ENCODE data around the gene MAGED1.
A peak's percentile ranks its signal among the peaks of the same experiment; 100 is the strongest.

MAGED1 gene, protein sequence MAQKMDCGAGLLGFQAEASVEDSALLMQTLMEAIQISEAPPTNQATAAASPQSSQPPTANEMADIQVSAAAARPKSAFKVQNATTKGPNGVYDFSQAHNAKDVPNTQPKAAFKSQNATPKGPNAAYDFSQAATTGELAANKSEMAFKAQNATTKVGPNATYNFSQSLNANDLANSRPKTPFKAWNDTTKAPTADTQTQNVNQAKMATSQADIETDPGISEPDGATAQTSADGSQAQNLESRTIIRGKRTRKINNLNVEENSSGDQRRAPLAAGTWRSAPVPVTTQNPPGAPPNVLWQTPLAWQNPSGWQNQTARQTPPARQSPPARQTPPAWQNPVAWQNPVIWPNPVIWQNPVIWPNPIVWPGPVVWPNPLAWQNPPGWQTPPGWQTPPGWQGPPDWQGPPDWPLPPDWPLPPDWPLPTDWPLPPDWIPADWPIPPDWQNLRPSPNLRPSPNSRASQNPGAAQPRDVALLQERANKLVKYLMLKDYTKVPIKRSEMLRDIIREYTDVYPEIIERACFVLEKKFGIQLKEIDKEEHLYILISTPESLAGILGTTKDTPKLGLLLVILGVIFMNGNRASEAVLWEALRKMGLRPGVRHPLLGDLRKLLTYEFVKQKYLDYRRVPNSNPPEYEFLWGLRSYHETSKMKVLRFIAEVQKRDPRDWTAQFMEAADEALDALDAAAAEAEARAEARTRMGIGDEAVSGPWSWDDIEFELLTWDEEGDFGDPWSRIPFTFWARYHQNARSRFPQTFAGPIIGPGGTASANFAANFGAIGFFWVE

GRCh38 chrX:51892921-51893745 is at the start of gene MAGED1:
Gene MAGED1, plus strand, starts transcription at chrX:51893623. Its CDS starts 682 bp downstream, at chrX:51894305.
- DNase-seq (ENCODE audit: low read depth): peak; percentile 53

DNA sequence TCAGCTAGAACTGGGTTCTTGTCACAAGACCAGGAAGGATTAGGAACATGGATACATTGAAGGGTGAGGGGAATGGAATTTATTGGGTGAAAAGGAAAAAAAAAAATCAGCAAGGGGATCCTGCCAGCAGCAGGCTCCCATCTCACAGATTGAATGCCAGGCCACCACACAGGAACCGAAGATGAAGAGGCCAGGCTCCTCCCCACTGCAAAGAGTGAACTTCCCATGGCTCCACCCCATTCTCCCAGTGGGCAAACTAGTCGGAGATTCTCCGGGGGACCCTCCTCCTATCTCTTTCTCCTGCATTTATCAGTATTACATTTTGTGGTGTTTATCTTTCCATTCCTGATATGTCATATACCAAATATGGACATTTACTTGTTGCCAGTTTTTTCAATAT is 46.0 kb upstream of the MAGED1 start:
- DNase-seq (ENCODE audit: low read depth): no peak

DNA sequence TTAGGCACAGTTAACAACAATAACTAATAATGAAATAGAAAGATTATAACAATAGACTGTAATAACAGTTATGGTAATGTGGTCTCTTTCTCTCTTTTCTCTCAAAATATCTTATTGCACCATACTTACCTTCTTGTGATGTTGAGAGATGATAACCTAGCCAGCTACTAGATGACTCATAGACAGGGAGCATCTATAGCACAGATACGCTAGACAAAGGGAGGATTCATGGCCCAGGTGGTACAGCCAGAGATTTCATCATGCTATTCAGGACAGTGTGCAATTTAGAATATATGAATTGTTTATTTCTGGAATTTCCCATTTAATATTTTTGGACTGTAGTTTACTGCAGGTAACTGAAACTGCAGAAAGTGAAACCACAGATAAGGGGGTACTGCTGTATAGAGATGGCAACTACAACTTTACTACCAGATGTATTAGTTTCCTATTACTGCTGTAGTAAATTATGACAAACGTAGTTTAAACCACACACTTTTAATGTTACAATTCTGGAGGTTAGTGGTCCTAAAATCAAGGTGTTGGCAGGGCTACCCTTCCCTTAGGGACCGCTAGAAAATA is 41.8 kb upstream of the MAGED1 start:
- no peak for DNase-seq (ENCODE audit: low read depth)

GRCh38 chrX:51852096-51852495 is 41.3 kb upstream of the MAGED1 start:
- no peak for DNase-seq (ENCODE audit: low read depth)

GRCh38 chrX:51852621-51853020 is 40.8 kb upstream of the MAGED1 start:
- no peak for DNase-seq (ENCODE audit: low read depth)

GRCh38 chrX:51853251-51853650 is 40.2 kb upstream of the MAGED1 start:
- no peak for DNase-seq (ENCODE audit: low read depth)

DNA sequence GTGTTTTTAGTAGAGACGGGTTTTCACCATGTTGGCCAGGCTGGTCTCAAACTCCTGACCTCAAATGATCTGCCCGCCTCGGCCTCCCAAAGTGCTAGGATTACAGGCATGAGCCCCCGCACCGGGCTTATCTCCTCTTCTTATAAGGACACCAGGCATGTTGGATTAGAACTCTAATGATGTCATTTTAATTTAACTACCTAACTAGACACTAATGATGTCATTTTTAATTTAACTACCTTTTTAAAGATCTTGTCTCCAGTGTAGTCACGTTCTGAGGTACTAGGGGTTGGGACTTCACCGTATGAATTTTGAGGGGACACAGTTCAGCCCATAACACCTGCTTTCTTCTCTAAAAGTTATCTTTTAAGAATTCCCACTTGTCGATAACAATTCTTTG is 37.7 kb upstream of the MAGED1 start:
- DNase-seq (ENCODE audit: low read depth): no peak

- DNase-seq (ENCODE audit: low read depth): no peak
Observed at GRCh38 chrX:51857159-51857733, 36.2 kb upstream of the MAGED1 start.

GRCh38 chrX:51860679-51861078 is 32.7 kb upstream of the MAGED1 start:
- no peak for DNase-seq (ENCODE audit: low read depth)

DNA sequence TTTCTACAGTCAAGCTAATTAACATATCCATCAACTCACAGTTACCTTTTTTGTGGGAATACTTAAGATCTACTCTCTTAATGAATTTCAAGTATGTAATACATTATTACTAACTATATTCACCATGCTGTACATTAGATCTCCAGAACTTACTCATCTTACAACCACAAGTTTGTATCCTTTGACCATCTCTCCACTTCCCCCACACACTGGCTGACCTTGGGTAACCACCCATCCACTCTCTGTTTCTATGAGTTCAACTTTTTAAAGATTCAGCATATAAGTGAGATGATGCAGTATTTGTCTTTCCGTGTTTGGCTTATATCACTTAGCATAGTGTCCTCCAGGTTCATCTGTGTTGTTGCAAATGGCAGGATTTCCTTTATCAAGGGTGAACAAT is 30.5 kb upstream of the MAGED1 start:
- DNase-seq (ENCODE audit: low read depth): no peak

DNA sequence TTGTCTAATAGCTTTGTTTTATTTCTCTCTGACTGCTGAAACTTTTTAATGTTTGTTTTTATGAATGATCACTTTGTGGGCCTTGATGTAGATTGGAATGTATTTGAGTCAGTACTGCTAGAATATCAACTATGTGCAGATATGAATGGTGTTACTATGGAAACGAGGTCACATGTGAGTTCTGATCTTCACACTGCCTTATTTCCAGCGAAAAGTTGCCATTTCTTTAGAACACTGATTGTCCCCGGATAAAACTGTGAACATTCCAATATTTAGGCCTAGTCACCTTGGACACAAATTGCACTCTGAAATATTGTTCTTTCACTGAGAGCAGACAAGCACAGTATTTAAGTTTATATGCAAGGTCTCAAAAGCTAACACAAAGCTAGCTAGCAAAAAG is 27.2 kb upstream of the MAGED1 start:
- no peak for DNase-seq (ENCODE audit: low read depth)

DNA sequence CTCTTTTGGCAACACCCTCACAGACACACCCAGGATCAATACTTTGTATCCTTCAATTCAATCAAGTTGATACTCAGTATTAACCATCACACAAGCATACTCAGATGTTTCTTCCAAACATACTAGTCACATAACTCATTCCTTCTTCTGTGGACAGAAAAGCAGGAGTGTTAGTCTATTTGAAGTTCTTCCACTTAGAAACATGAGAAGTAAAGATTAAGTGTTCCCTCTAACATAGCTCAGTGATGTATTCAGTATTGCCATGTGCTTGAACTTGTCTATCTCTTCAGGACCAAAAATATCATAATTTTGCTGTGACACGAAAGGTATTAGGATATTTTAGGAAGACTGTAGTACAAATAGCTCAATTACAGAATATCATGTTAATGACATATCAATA is 25.8 kb upstream of the MAGED1 start:
- DNase-seq (ENCODE audit: low read depth): no peak

GRCh38 chrX:51870354-51870753 is 23.1 kb upstream of the MAGED1 start:
- DNase-seq (ENCODE audit: low read depth): no peak

DNA sequence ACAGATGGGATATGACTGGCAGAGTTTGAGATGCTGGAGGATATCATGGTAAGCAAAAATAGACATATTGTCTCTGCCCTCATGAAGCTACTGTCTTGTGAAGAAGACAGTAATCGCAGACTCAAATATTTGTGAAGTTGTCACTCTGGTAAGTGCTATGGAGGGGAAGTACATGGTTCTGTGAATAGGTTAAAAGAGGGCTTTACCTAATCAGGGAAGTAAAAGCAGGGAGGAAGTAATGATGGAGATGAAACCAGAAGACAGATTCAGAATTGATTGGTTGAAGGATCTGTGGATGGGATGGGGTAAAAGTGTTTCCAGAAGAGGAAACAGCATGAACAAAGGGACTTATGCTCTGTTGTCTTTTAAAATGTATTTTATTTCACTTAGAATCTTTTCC is 19.3 kb upstream of the MAGED1 start:
- no peak for DNase-seq (ENCODE audit: low read depth)

DNA sequence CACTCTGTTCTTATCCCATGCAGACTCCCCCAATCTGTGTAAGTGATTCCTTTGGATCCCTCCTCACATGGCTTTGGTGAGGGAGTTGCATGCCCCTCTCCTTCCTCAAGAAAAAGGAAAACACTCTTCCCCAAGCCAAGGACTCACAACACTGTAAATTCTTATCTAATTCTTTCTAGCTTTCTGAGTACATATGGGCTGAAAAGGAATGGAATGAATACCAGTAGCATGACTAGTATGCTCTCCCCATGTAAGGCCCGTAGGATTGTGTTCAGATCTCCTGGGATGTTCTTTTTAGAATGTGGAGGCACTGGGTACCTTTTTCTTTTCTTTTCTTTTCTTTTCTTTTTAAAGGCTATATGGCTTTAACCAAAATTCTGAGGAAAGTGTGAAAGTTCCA is 17.0 kb upstream of the MAGED1 start:
- DNase-seq (ENCODE audit: low read depth): no peak

GRCh38 chrX:51878056-51878455 is 15.4 kb upstream of the MAGED1 start:
- no peak for DNase-seq (ENCODE audit: low read depth)

- no peak for DNase-seq (ENCODE audit: low read depth)
Observed at GRCh38 chrX:51889851-51890250, 3.6 kb upstream of the MAGED1 start.

DNA sequence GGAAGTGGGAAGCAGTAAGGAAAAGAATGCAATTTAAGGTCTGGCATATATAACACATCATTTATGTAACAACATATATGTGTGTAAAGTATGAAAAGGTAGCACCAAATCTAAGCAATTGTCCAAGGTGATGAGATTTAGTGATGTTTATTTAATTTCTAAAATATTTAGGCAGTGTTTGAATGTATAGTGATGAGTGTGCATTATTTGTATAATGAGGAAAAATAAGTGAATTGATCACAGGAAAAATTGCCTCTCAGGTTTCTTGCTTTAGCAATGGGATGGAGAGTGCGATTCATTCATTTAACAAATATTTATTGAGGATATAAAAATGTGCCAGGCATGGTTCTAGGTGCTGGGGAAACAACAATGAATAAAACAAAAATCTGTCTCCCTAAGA is 2.2 kb upstream of the MAGED1 start:
- no peak for DNase-seq (ENCODE audit: low read depth)

- no peak for DNase-seq (ENCODE audit: low read depth)
Observed at GRCh38 chrX:51891821-51892551, 1.4 kb upstream of the MAGED1 start.

DNA sequence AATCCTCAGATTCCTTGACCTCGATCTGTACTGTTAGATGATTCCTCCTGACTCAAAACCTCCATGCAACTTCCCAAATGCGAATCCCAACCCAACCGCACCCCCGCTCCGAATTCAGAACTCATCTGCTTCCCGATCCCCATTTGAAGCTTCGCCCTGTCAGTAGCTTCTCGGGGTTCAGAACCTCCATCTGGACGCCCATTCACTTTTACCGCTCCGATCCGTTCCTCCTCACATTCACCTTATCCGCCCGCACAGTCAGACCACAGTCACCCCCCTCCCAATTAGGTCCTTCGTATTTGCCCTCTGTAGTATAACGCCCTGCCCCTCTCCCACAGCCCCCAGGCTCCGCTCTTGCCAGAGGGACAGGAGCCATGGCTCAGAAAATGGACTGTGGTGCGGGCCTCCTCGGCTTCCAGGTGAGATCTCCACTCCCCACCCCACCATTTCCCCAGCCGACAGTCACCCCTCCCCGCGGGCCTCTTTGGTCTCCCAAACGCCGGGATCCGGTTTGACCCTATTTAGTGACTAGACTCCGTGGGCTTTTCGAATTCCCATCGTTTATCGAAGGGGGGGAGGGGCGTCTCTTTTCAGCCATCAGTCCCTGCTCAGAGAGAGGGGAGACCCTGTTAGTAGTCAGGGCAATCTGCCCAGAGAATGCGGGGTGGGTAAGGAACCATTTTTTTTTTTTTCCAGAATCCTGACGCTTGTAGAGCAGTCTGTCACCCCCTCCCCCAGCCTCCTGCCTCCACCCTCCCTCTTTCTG is 691 bp downstream of the MAGED1 start:
- DNase-seq (ENCODE audit: low read depth): no peak

Measured in stimulated activated CD8-positive, alpha-beta memory T cell treated with anti-CD3 and anti-CD28 coated beads, Interleukin-12 subunit alpha, Interleukin-12 subunit beta, amount 100 ng/mL, for 4 hours (primary cell).